Measurements from ENCODE around the gene TMEM63A.

DNA sequence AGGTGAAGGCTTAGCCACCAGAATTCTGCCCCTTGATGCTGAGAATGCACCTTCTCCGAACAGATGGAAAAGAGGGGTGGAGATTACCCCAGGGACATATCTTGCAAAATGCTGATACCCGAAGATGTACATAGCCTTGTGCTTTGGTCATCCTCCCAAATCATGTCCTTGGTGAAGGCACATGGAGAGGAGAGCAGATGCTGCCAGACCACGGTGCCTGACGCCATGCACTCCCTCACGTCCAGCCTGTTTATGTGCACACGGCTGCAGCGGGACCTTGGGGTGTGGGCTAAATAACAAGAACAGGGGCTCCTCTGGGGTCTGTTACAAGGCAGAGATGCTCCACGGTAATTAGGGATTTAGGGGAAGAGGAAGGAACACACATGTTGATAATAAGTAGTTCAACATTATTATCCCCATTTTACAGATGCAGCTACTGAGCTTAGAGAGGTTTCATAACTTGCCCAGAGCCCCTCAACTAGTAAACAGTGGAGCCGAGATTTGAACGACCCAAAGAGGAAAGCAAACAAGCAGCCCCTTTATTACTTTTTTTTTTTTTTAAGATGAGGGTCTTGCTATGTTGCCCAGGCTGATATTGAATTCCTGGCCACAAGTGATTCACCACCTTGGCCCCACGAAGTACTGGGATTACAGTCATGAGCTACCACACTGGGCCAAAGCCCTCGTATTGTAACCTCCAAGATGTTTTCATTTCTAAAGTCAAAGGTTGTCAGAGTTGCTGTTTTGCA, 59.4 kb downstream of the TMEM63A start:
- TF ChIP-seq CTCF (optimal IDR thresholded peaks at IDR 0.05 in 1 of 3, IDR thresholded peaks at IDR 0.05 in 1 of 3, conservative IDR thresholded peaks at IDR 0.05 in 1 of 3; ENCODE audit: extremely low read depth in 1 of 3, insufficient read depth in 2 of 3, low read length in 3 of 3) = no peak
- no peak for TF ChIP-seq EZH2 (IDR thresholded peaks at IDR 0.05; ENCODE audit: low read length)

Data from keratinocyte (primary cell).